PC-3 (cell line): ENCODE results near the gene BTF3. TPM values are rescaled to one million over a fixed set of nuclear protein-coding genes. Genes with fewer than 3 reads are reported as not detected.
"Not testable (repeated sequence)": the region's sequence is repeated elsewhere in the genome, so short reads cannot be mapped to it uniquely, and the experiment has no call there.

Experiments
- ATAC-seq: fragments of 200-7000 bp; cut with Tn5 transposase; 2 replicates; pipeline ENCODE4 v1.9.1; 2020; ENCODE audit warnings: mild to moderate bottlenecking, moderate library complexity
- BruUV-seq: library from RNA; stranded (reverse); fragments of 400-500 nt; replicated peaks from 2 replicates; lab custom pipeline; 2021; lab: Mats Ljungman, UMichigan
- CTCF ChIA-PET: fragments of 300-600 bp; sonication (Branson Sonifier 250); formaldehyde crosslinking; loops from one replicate; lab custom pipeline; 2022; ENCODE audit warnings: antibody characterized with exemption; lab: Charles Lee
- POLR2A ChIA-PET: fragments of 300-600 bp; sonication (Branson Sonifier 250); formaldehyde crosslinking; loops from one replicate; lab custom pipeline; 2022; ENCODE audit warnings: antibody characterized with exemption; ENCODE audit not compliant: unreplicated experiment; lab: Charles Lee
- DNase-seq: peaks from one replicate; pipeline ENCODE4 v3.0.0-alpha.2; 2015
- H2AFZ ChIP-seq: fragments of 300-600 bp; sonication (generic); 2 replicates; pipeline ENCODE4 v1.6.0; 2016; ENCODE audit warnings: antibody characterized with exemption, low read length
- H3F3A ChIP-seq: fragments of 300-600 bp; sonication (generic); one replicate; pipeline ENCODE4 v1.6.0; 2017; ENCODE audit warnings: antibody characterized with exemption, low read length, control low read depth, mild to moderate bottlenecking; ENCODE audit not compliant: unreplicated experiment
- H3K27ac ChIP-seq: fragments of 300-600 bp; sonication (generic); 2 replicates; pipeline ENCODE4 v1.5.1; 2016; ENCODE audit warnings: mild to moderate bottlenecking, low read length
- H3K27me3 ChIP-seq: fragments of 300-600 bp; sonication (generic); 2 replicates; pipeline ENCODE4 v1.6.1; 2016; ENCODE audit warnings: low read length, mixed read lengths
- H3K36me3 ChIP-seq: fragments of 300-600 bp; sonication (generic); 2 replicates; pipeline ENCODE4 v1.6.1; 2016; ENCODE audit warnings: low read depth, mixed run types, low read length, mixed read lengths
- H3K4me1 ChIP-seq: fragments of 300-600 bp; sonication (generic); 2 replicates; pipeline ENCODE4 v1.5.1; 2016; ENCODE audit warnings: low read length; ENCODE audit not compliant: insufficient read depth
- H3K4me2 ChIP-seq: fragments of 300-600 bp; sonication (generic); 2 replicates; pipeline ENCODE4 v1.6.0; 2016; ENCODE audit warnings: low read length
- H3K4me3 ChIP-seq: fragments of 300-600 bp; sonication (generic); 2 replicates; pipeline ENCODE4 v1.5.1; 2016; ENCODE audit warnings: mild to moderate bottlenecking, low read length, mixed read lengths
- H3K79me2 ChIP-seq: fragments of 300-600 bp; sonication (generic); 2 replicates; pipeline ENCODE4 v1.6.1; 2017; ENCODE audit warnings: low read length, mixed read lengths
- H3K9ac ChIP-seq: fragments of 300-600 bp; sonication (generic); 2 replicates; pipeline ENCODE4 v1.6.0; 2016; ENCODE audit warnings: mild to moderate bottlenecking, low read length
- H3K9me2 ChIP-seq: fragments of 300-600 bp; sonication (generic); replicated peaks from 2 replicates; pipeline ENCODE4 v1.6.1; 2016; ENCODE audit warnings: mixed run types, low read length, mixed read lengths
- H3K9me3 ChIP-seq: fragments of 300-600 bp; sonication (generic); 2 replicates; pipeline ENCODE4 v1.6.1; 2016; ENCODE audit warnings: low read length, mixed read lengths
- H4K20me1 ChIP-seq: fragments of 300-600 bp; sonication (generic); 2 replicates; pipeline ENCODE4 v1.6.1; 2016; ENCODE audit warnings: low read length, mixed read lengths
- CTCF ChIP-seq: fragments of 300-600 bp; sonication (generic); conservative IDR thresholded peaks from 2 replicates; pipeline ENCODE4 v1.5.1; 2017; ENCODE audit warnings: antibody characterized with exemption, low read depth, mild to moderate bottlenecking, low read length
- EZH2 ChIP-seq: fragments of 300-600 bp; sonication (generic); IDR thresholded peaks from one replicate; pipeline ENCODE4 v1.6.1; 2017; ENCODE audit warnings: antibody characterized with exemption, mild to moderate bottlenecking, low read length; ENCODE audit not compliant: unreplicated experiment
- EZH2phosphoT487 ChIP-seq: fragments of 300-600 bp; sonication (generic); IDR thresholded peaks from 2 replicates; pipeline ENCODE4 v1.6.1; 2018; ENCODE audit warnings: mild to moderate bottlenecking, antibody characterized with exemption, low read length, borderline replicate concordance
- intact Hi-C: fragments of 100-400 bp; cut with micrococcal nuclease; formaldehyde crosslinking; loops from 2 replicates; pipeline ENCODE4 v1.9.0; 2023
- total RNA-seq: library from RNA; depleted of rRNA; stranded (reverse); fragments of >200 nt; gene quantifications from 2 replicates; pipeline ENCODE4 v1.2.3, GENCODE V29; 2014

BTF3 gene
- total RNA-seq, 1 experiment from 2014 or later, result 291 TPM

GRCh38 chr5:73484511-73484910, 13.7 kb upstream of the BTF3 start:
- Histone ChIP-seq H3K79me2 (no peaks in the 10 kb centered on the region), H3K9me3 (no peaks in the 10 kb centered on the region), H3K27me3 (no peaks in the 10 kb centered on the region), H3K4me2 (no peak overlapping the region), H3K4me1 (no peaks in the 10 kb centered on the region; the same call in 1 of the 2 replicates), H3K9ac (no peak overlapping the region), H3K9me2 (no peaks in the 10 kb centered on the region), H3F3A (no peaks in the 10 kb centered on the region), H3K27ac (no peak overlapping the region), H2AFZ (no peak overlapping the region), H4K20me1 (no peaks in the 10 kb centered on the region), H3K4me3 (no peak overlapping the region), H3K36me3 (no peaks in the 10 kb centered on the region)
- ChIA-PET CTCF (no interaction called here), POLR2A (no interaction called here)
- ATAC-seq (no peak), DNase-seq (no peak)
- TF ChIP-seq EZH2, result no peak
- TF ChIP-seq EZH2phosphoT487, result no peak
- no peak for TF ChIP-seq CTCF
- no TSS peak for BruUV-seq
- intact Hi-C loops, result no loop called here

GRCh38 chr5:73485715-73486114, 12.5 kb upstream of the BTF3 start:
- no peaks in the 10 kb centered on the region for H3K27me3 ChIP-seq
- TF ChIP-seq EZH2, result no peak
- no peak for TF ChIP-seq EZH2phosphoT487
- no peak for TF ChIP-seq CTCF
- ATAC-seq, result no peak
- H3K9me3 ChIP-seq, result no peaks in the 10 kb centered on the region
- H3K4me1 ChIP-seq, result no peaks in the 10 kb centered on the region; the same call in 1 of the 2 replicates
- no peaks in the 10 kb centered on the region for H3F3A ChIP-seq
- intact Hi-C loops, result no loop called here
- no peaks in the 10 kb centered on the region for H3K36me3 ChIP-seq
- H3K4me3 ChIP-seq, result no peak overlapping the region
- no peak for DNase-seq
- no peaks in the 10 kb centered on the region for H3K79me2 ChIP-seq
- H4K20me1 ChIP-seq, result no peaks in the 10 kb centered on the region
- no peak overlapping the region for H3K9ac ChIP-seq
- H3K9me2 ChIP-seq, result no peaks in the 10 kb centered on the region
- CTCF ChIA-PET, result no interaction called here
- H3K4me2 ChIP-seq, result no peak overlapping the region
- no peak overlapping the region for H2AFZ ChIP-seq
- BruUV-seq, result no TSS peak
- POLR2A ChIA-PET, result no interaction called here
- no peak overlapping the region for H3K27ac ChIP-seq

GRCh38 chr5:73486119-73486899, 11.9 kb upstream of the BTF3 start:
- Histone ChIP-seq H3K4me1 (no peaks in the 10 kb centered on the region; the same call in 1 of the 2 replicates), H3K9ac (no peak overlapping the region), H3K4me2 (no peak overlapping the region), H3K9me3 (no peaks in the 10 kb centered on the region), H3F3A (no peaks in the 10 kb centered on the region), H3K36me3 (no peaks in the 10 kb centered on the region), H3K27ac (no peak overlapping the region), H3K4me3 (no peak overlapping the region), H2AFZ (no peak overlapping the region), H3K27me3 (no peaks in the 10 kb centered on the region), H3K79me2 (no peaks in the 10 kb centered on the region), H3K9me2 (no peaks in the 10 kb centered on the region), H4K20me1 (no peaks in the 10 kb centered on the region)
- BruUV-seq, result no TSS peak
- DNase-seq, result no peak
- CTCF ChIA-PET, result no interaction called here
- intact Hi-C loops, result no loop called here
- no peak for ATAC-seq
- POLR2A ChIA-PET, result no interaction called here
- TF ChIP-seq EZH2 (no peak), CTCF (no peak), EZH2phosphoT487 (no peak)

GRCh38 chr5:73487257-73487656, 11.0 kb upstream of the BTF3 start:
- H3K9me2 ChIP-seq, CTCF ChIA-PET, H3K27ac ChIP-seq, H3K4me2 ChIP-seq, H3K79me2 ChIP-seq, BruUV-seq, ATAC-seq, H3K27me3 ChIP-seq, H3K4me3 ChIP-seq, H2AFZ ChIP-seq, H4K20me1 ChIP-seq, DNase-seq, H3F3A ChIP-seq, H3K4me1 ChIP-seq, H3K9ac ChIP-seq, H3K36me3 ChIP-seq, H3K9me3 ChIP-seq, intact Hi-C loops: not testable (repeated sequence)
- POLR2A ChIA-PET, result interaction anchor here (0.6 kb wide), 1 partner anchor 11 kb away, joined by 4 read pairs; the partner anchor contains the start of gene BTF3
